Gastroesophageal sphincter (tissue), 3 donors: Measurements from ENCODE around the gene SENP7.

Source experiments
- EP300 ChIP-seq: sonication (generic); formaldehyde crosslinking; IDR thresholded peaks from one replicate; pipeline ENCODE4 v1.6.1; 2017; ENCODE audit warnings: antibody characterized with exemption, mild to moderate bottlenecking
- POLR2AphosphoS5 ChIP-seq: sonication (generic); formaldehyde crosslinking; IDR thresholded peaks from one replicate; pipeline ENCODE4 v1.6.1; 2017; ENCODE audit warnings: antibody characterized with exemption
- TF ChIP-seq, protein P1 (sequence below), 4 experiments: fragments of 200-600 bp in 2 of 4; fragments of 450-650 bp in 2 of 4; sonication (generic) in 1 of 4; IDR thresholded peaks; one replicate each; pipeline ENCODE4 v1.5.1; 2017 to 2019; ENCODE audit warnings: antibody characterized with exemption in 4 of 4, mild to moderate bottlenecking in 2 of 4, moderate library complexity in 2 of 4

GRCh38 chr3:101495552-101495951 is 17.5 kb downstream of the SENP7 start:
- TF ChIP-seq EP300 = no peak
- TF ChIP-seq POLR2AphosphoS5 = no peak
- TF ChIP-seq, protein P1, sequence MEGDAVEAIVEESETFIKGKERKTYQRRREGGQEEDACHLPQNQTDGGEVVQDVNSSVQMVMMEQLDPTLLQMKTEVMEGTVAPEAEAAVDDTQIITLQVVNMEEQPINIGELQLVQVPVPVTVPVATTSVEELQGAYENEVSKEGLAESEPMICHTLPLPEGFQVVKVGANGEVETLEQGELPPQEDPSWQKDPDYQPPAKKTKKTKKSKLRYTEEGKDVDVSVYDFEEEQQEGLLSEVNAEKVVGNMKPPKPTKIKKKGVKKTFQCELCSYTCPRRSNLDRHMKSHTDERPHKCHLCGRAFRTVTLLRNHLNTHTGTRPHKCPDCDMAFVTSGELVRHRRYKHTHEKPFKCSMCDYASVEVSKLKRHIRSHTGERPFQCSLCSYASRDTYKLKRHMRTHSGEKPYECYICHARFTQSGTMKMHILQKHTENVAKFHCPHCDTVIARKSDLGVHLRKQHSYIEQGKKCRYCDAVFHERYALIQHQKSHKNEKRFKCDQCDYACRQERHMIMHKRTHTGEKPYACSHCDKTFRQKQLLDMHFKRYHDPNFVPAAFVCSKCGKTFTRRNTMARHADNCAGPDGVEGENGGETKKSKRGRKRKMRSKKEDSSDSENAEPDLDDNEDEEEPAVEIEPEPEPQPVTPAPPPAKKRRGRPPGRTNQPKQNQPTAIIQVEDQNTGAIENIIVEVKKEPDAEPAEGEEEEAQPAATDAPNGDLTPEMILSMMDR (IDR thresholded peaks at IDR 0.05) = no peak
